HG03571 (cell line): ENCODE data around the gene ASTL.

ENCODE experiments used
- ATAC-seq: cut with Tn5 transposase; IDR thresholded peaks from one replicate; pipeline ENCODE4 v1.9.1; 2021; ENCODE audit not compliant: unreplicated experiment

Gene ASTL

DNA sequence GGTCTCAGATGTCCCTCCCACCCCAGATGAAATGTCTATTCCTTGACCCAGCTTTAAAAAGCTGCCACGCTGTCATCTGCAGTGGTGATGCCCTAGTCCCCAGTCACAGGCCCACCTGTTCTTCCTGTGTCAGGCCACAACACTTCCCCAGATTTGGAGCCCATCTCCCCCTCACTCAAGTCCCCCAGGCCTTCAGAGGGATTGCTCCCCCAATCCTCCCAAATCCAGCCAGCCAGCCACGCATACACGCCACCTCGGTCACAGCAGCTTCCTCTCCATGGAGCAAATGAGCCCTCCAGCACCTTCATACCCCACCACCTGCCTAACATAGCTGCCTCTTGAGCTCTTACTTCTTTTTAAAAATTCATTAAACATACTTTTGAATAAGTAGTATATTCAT is 7.8 kb downstream of the ASTL start:
- no peak for ATAC-seq

DNA sequence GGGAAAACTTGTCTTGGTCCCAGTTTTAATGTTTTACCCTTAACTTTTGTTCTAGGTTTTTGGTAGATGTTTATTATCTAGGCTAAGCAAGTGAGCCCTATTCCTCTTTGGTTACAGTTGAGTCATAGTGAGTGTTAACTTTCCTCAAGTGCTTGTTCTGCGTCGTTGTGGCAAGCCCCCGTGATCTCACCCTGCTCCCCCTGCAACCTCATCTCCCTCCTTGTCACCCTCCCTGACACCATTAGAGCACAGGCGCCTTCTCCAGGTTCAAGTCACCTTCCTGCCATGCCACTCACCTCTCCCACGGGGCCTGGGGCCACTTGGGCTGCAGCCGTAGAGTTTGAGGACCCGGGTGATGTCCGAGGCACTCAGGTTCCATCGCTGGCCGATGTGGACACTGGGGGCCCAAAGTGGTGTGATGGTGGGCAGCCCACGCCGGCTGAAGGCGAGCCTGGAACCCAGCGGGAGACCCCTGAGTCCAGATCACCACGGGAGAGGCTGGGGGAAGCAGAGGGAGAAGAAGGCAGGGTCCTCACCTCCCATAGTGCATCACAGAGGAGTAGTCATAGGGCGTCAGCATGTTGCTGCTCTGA is 8.7 kb downstream of the ASTL start:
- no peak for ATAC-seq

DNA sequence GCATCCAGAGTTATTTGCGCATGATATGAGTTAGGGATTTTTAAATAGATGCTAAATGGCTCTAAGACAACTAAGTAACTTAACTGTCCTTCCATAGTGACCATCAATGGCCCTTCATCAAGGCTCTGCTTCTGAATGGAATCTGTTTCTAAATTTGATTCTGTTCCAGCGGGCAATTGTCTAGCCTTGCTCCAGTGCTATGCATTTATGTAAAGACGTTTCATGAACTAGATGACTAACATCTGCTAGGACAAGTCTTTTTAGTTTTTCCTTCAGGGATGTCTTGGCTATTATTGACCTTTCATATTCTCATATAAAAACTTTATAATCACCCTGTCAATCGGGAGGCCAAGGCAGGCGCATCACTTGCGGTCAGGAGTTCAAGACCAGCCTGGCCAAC is 9.8 kb downstream of the ASTL start:
- no peak for ATAC-seq

DNA sequence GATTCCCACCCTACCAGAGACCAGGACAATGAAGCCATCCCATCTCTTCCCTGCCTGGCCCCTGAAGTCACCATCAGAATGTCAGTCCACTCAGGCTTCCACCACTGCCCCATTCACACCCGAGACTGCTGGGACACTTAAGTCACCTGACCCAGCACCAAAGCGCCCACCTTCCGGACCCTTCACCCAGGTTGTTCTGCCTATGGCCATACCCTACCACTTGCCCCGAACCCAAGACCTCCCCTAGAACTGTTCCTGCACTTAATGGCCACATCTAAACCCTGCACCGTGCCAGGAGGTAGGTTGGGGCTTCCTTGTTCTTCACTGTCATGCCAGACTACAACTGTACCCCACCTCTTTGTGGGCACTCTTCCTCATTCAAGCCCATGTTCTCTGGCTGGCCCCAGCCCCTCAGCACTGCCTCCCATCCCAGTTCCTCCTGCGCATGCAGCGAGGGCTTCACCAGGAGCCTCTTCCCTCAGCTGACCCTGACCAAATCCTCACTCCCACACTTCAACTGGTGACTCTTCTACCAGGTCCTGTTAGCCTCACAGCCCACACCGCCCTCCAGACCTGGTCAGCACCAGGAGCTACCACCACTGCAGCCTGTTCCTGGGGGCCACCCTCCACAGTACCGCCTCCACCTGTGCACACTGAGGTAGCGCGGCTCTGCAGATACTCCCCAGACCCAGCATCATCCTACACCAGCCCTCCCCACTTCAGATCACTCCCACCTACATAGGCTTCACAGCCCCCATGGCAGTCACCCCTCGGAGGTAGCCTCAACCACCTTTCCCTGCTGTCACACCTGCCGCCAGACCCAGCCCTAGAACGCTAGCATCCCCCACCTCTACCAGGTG is 13.7 kb downstream of the ASTL start:
- ATAC-seq: no peak

DNA sequence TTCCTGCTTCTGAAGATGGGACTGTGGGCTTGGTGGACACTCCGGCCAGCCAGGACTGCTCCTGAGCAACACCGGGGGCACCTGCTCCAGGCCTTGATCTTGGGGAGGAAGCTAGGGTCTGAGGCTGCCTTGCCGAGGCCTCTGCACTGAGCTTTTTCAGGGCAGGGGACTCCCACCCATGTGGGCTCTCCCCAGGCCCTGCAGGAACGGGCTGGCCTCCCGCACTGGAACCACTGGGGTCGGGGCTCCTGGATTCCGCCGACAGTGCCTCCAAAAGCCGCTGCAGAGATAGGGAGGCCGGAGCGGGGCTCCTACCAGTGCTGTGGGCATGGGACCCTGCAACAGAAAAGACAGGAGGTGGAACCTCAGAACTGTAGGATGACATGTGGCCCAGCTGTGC is 14.4 kb downstream of the ASTL start:
- no peak for ATAC-seq

DNA sequence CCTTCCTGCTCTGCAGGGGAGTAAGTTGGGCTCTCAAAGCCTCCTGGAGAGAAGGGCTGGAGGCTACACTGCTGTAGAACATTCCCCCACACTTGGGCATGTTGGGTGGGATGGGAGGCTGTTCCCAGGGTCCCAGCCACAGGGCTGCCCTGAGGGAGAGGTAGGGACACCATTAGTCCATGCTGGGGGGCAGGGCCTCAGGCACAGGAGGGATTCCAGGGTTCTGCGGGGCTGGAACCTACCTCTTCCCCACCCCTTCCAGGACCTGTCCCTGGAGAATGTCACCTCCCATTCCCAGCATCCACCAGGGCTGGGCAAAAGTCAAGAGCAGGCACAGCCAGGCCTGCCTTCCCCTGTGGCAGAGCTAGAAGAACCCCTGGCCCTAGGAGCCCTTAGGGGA is 15.0 kb downstream of the ASTL start:
- no peak for ATAC-seq

DNA sequence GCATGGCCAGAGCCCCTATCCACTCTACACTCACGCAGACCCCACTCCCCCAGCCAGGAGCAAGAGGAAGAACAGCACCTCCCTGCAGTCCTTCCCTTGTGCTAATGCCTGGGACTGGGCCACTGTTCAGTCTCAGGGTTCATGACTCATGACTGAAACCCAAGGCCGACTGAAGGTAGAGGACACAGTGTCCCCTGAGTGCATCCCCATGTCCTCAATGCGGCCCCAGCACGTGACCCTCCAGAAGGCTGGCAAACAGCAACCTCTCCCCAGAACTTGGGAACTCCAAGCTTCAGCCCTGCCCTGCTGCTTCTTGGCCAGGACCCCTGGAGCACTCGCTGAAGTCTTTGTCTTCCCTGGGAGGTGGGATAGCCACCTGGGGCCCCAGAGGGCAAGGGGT is 15.9 kb downstream of the ASTL start:
- ATAC-seq: no peak

DNA sequence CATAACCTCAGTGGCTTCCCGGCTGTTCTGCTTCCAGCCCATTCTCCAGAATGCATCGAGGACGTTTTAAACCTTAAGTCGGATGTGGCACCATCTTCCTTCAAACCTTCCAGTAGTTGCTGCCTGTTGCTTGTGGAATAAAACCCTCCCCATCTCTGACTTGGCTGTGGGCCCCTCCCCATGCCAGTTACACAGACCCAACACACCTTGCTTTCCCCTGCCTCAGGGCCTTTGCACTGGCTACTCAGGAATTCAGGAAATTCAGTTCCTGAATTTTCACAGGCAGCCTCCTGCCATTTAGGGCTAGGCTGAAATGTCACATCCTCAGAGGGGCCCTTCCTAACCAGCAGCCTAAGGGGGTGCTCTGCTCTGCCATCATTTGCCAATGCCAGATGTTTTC is 16.9 kb downstream of the ASTL start:
- no peak for ATAC-seq

DNA sequence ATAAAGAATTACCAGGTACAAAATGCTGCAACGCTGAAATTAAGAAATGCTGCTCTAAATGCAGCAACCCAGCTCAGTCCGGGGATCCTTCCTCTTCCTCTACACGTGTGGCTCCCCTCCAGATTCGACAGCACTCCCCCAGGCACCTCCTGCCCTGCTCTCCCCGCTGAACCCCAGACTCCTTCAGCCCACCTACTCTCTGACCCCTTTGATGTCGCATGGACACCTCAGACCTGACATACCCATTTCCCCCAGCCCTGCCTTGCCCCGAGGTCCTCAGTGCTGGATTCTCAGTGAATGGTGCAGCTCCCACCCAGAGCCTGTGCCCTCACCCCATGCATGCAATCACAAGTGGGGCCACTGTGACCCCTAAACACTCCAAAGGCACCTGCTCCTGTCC is 17.3 kb downstream of the ASTL start:
- ATAC-seq: no peak

DNA sequence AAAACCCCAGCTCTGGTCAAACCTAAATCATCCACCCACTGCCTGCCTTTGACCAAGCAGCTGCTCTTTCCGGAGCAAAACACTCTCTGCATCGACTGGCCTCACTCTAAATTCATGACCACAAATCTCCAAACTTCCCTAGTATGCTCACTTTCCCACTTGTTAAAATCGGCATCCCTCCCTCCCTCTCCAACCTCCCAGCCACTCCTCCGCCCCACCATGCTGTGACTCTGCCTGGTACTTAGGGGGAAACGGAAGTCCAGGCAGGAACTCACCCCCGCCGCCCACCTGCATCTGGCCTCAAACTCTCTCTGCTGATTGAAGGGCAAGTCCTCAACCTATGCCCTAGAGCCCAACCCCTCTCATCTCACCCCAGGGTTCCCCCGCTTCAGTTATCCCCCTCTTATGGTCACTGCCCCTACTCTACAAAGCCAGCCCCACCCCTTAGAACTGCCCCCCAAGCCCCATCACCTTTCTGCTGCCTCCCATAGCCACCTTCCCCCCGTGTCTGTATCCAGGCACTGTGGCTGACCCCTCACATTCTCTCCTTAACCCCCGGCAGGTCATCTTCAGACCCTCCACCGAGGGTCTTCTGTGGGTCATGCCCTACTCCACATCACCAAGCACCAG is 18.1 kb downstream of the ASTL start:
- ATAC-seq: no peak

DNA sequence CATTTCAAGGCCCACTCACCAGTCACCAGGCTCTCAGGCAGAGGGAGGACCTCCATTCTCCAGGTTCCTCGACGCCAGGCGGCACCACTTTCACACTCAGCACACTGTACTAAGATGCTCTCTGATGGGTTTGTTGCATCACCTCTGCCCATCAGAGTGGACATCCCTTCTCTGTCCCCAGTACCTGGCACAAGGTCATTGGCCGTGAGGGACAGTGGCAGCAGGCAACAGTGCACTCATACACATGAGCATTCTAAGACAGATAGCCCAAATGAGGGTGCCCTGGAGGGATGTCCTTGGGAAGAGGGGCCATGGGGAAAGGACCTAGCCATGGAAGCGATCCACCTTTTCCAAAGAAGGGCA is 18.9 kb downstream of the ASTL start:
- ATAC-seq: no peak

DNA sequence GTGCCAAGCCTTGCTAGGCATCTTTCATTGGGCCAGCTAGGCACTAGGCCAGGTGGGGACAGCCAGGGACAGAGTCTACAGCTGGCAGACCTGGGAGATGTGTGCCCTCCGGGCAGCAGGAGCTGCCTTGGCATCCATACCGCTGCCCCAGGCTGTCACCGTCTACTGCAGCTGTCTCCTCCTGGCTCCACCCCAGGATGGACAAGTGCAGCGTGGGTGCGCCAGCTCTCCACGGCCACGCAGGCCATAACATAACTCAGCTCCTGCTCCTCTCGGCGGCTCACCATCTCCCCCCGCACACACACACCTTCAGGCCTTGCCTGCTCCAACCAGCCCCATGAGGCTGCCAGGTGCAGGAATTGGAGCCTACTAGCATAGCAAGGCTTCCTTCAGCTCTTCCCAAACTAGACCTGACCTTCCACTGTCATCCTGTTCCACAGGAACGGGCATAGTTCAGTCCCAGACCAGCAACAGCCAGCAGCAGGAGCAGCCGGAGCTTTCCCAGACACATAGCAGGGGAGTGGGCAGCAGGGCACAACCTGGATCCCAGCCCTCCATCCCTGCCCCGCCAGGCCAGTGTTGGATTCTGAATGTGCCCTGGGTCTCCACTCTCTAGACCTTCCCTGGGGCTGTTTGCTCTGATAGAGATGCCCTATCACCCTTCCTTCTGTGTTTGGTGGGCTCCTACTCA is 19.5 kb downstream of the ASTL start:
- no peak for ATAC-seq

DNA sequence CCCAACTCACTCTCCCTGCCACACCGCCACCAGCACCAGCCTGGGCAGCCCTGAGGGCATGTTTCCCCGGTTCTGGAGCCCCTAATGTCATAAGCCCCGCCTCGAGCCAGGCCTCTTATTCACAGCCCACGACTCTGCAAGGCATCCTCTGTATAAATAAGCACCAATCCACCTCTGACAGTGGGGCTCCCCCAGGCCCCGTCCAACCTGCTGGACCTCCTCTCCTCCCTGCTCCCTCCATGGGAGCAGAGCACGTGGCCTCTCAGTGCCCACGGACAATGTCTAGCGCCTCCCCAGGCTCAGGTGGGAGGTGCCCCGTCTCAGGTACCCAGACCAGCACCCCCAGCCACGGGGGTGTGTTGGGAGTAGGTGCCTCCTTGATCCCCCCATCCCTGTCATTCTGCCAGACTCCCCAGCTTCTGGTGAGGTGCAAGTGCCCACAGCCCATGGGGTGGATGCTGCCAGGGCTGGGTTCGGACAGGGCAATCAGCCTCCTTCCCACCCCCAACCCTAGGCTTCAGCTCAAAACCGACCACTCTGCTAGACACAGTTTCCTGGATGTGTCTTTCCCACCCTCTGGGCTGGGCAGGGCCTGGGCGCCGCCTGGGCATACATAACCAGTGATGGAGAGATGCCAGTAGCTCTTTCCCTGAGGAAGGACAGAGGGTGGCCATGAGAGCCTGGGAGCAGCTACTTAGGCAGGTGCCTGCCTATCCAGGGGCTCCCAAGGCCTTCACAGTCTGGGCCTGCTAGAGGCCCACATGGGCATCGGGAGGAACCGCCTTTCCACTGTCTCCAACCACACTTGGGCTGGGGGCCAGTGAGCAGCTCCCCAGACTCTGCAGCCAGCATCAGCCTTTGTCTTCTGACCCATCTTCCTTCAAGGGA is 20.4 kb downstream of the ASTL start:
- ATAC-seq: no peak

DNA sequence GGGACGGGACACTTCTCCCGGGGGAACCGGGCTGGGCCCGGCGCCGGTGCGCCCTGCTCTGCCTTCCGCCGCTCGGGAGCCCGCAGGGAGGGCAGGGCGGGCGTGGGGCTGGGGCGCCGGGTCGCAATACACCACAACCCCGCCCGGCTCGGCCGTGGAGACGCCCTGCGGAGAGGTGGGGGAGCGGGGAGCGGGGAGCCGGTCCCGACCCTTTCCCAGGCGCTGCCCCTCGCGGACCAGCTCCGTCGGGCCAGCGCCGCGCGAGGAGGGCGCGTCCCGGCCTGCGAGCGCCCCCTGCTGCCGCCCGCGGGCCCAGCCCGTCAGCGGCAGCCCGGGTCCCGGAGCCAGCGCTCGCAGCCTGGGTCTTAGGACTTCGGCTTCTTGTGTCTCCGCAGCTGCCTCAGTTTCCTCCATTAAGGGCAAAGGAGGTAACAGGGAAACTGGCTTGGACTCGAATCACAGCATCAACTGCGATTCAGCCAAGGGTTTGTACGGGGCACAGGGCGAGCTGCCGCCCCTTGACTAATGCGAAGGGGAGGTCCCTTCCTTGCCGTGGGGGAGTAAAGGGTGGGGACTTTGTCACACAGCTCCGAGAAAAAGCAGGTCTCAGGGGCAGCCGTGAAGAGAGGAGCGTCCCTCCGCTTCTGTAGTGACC is 21.3 kb downstream of the ASTL start:
- peak; percentile 65 for ATAC-seq

DNA sequence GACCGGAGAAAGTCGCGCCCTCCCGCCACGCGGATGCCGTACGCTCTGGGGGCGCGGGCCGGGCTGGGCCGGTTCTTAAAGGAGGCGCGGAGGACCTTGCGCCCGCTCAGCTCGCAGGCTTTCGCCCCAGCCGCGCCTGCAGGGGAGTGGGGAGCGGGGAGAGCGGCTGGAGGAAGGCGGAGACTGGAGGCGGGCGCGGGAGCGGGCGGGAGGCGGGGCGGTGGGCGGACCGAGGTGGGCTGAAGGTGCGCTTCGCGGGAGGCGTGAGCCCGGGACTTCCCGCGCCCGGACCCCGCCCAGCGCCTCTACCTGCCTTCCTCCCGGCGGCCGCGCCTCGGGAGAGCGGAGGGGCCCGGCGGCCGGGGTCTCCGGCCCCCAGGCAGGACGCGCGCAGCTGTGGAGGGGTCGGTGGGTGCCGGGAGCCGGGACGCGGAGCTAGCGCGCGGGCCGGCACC is 21.9 kb downstream of the ASTL start, which contains the start of gene ADRA2B:
Gene ADRA2B, minus strand, starts transcription at position 148 of the 455 bp plus-strand sequence. CDS start 422 bp downstream, outside the sequence.
- peak; percentile 35 for ATAC-seq

DNA sequence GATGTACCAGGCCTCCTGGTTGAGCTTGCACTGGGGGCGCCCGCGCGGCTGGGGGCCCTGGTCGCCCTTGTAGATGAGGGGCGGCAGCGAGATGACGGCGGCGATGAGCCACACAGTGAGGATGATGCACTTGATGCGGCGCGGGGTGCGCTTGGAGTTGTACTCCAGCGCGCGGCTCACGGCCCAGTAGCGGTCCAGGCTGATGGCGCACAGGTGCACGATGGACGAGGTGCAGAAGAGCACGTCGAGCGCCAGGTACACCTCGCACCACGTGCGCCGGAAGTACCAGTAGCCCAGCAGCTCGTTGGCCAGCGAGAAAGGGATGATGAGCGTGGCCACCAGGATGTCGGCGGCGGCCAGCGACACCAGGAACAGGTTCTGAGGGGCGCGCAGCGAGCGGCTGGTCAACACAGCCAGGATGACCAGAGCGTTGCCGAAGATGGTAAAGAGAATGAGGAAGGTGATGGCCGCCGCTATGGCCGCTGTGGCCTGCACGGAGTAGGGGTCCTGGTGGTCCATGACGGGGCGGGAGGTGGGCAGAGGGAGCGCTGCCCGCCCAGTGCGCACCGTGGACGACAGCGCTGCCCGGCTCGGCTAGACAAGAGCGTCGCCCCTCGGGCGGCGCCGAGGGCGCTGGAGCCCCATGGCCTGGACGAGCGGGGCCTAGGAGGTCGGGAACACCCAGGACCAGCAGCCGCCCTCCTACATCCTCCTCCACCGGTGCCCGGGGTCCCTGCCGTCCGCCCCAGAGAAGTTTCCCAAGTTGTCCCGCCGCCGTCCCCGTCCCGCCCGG is 22.5 kb downstream of the ASTL start:
- no peak for ATAC-seq

DNA sequence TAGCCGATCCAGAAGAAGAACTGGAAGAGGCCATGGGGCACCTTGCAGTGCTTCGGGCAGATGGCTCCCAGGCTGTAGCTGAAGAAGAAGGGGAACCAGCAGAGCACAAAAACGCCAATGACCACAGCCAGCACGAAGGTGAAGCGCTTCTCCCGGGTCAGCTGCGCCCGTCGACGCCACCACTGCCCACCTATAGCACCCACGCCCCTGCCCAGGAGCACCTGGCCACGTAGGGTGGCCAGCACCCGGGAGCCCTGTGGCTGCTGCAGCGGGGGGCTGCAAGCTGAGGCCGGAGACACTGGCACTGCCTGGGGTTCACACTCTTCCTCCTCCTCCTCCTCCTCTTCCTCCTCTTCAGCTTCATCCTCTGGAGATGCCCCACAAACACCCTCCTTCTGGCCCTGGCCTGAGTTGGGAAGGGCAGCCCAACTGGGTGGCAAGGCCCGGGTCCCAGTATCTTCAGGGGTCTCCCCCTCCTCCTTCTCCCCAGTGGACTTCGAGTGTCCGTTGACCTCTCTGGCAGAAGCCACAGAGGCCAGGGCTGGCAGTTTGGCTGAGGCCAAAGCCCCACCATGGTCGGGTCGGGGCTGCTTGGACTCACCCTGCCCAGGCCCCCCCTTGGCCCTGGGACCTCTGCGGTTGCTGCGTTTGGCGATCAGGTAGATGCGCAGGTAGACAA is 23.3 kb downstream of the ASTL start:
- no peak for ATAC-seq

DNA sequence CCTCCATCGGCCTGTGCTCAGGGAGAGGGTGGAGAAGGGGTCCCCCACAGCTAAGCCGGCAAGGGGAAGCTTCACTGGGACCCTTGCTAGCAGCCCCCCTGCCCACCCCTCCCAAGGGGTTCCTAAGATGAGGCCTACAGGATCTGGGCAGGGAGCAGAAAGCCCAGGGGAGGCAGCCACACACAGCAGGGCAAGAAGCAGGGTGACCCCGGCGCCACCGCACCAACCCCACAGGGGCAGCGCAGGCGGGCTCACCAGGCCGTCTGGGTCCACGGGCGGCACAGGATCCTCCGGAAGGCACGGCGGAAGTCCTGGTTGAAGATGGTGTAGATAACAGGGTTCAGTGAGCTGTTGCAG is 23.8 kb downstream of the ASTL start:
- ATAC-seq: no peak

DNA sequence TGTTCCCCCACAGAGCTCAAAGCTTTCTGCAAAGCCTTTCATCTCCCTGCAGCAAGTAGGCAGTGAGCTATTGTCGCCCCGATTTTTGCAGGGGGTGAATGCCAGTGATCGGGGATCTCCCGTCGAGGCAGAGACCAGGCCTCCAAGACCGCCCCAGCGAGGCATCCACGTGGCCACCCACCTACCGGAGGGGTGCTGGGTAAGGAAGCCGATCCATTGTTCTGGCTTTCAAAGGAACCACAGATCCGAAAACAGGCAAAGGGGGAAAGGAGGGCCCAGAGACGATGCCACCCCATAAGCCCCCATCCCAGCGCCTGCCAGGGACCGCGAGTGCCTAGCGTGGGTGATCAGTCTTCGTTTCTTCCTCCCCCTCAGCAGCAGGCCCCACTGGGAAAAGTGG is 24.4 kb downstream of the ASTL start:
- no peak for ATAC-seq
